ENCODE results near the gene NDUFA12.

Gene NDUFA12

DNA sequence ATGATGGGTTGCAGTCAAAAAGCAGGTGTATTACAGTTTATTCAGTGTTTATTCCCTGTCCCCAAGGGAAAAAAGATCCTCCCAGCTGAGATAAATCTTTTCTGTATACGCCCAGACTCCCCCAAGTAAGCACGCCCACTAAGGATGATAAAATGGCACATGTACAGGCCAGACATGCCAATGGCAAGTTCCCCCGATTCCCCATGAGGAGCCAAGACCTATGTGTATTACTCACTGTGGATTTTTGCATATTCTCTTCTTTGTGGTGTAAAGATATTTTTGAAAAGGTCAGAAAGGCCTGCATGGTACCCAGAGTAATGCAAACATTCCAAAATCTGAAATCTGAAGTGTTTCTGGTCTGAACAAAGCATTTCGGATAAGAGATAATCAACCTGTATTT, 47.7 kb upstream of the NDUFA12 start:
- no peaks in the 10 kb centered on the region for H3K4me1 ChIP-seq (ENCODE audit: control insufficient read depth, insufficient read depth, low read length)
- H3K36me3 ChIP-seq (ENCODE audit: control insufficient read depth in 2 of 2, insufficient read depth in 1 of 2, low read length in 2 of 2), result peaks cover 70 to 82% of the 10 kb centered on the region in 2 experiments
- TF ChIP-seq ZNF311 (tag by site-specific recombination; IDR thresholded peaks at IDR 0.05; ENCODE audit: borderline replicate concordance) (no peak), ZNF266 (tag by site-specific recombination; IDR thresholded peaks at IDR 0.05; ENCODE audit: low read depth) (no peak), ZNF175 (tag by site-specific recombination; IDR thresholded peaks at IDR 0.05) (no peak), ZNF621 (tag by site-specific recombination; IDR thresholded peaks at IDR 0.05) (no peak), KLF9 (tag by site-specific recombination; IDR thresholded peaks at IDR 0.05; ENCODE audit: low read depth) (no peak), ZNF404 (tag by site-specific recombination; IDR thresholded peaks at IDR 0.05) (no peak), IKZF3 (tag by site-specific recombination; IDR thresholded peaks at IDR 0.05) (no peak), ZNF670 (tag by site-specific recombination; IDR thresholded peaks at IDR 0.05; ENCODE audit: low read depth) (no peak), ZBTB21 (tag by site-specific recombination; IDR thresholded peaks at IDR 0.05) (no peak), ZFP37 (tag by site-specific recombination; IDR thresholded peaks at IDR 0.05) (no peak)
- TF ChIP-seq, protein P1, sequence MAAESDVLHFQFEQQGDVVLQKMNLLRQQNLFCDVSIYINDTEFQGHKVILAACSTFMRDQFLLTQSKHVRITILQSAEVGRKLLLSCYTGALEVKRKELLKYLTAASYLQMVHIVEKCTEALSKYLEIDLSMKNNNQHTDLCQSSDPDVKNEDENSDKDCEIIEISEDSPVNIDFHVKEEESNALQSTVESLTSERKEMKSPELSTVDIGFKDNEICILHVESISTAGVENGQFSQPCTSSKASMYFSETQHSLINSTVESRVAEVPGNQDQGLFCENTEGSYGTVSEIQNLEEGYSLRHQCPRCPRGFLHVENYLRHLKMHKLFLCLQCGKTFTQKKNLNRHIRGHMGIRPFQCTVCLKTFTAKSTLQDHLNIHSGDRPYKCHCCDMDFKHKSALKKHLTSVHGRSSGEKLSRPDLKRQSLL (tag by site-specific recombination; IDR thresholded peaks at IDR 0.05), result no peak
- TF ChIP-seq, protein P2, sequence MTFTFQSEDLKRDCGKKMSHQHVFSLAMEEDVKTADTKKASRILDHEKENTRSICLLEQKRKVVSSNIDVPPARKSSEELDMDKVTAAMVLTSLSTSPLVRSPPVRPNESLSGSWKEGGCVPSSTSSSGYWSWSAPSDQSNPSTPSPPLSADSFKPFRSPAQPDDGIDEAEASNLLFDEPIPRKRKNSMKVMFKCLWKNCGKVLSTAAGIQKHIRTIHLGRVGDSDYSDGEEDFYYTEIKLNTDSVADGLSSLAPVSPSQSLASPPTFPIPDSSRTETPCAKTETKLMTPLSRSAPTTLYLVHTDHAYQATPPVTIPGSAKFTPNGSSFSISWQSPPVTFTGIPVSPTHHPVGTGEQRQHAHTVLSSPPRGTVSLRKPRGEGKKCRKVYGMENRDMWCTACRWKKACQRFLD (tag by site-specific recombination; IDR thresholded peaks at IDR 0.05), result no peak
- TF ChIP-seq, protein P3, sequence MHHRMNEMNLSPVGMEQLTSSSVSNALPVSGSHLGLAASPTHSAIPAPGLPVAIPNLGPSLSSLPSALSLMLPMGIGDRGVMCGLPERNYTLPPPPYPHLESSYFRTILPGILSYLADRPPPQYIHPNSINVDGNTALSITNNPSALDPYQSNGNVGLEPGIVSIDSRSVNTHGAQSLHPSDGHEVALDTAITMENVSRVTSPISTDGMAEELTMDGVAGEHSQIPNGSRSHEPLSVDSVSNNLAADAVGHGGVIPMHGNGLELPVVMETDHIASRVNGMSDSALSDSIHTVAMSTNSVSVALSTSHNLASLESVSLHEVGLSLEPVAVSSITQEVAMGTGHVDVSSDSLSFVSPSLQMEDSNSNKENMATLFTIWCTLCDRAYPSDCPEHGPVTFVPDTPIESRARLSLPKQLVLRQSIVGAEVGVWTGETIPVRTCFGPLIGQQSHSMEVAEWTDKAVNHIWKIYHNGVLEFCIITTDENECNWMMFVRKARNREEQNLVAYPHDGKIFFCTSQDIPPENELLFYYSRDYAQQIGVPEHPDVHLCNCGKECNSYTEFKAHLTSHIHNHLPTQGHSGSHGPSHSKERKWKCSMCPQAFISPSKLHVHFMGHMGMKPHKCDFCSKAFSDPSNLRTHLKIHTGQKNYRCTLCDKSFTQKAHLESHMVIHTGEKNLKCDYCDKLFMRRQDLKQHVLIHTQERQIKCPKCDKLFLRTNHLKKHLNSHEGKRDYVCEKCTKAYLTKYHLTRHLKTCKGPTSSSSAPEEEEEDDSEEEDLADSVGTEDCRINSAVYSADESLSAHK (tag by site-specific recombination; IDR thresholded peaks at IDR 0.05), result no peak
- TF ChIP-seq, protein P4, sequence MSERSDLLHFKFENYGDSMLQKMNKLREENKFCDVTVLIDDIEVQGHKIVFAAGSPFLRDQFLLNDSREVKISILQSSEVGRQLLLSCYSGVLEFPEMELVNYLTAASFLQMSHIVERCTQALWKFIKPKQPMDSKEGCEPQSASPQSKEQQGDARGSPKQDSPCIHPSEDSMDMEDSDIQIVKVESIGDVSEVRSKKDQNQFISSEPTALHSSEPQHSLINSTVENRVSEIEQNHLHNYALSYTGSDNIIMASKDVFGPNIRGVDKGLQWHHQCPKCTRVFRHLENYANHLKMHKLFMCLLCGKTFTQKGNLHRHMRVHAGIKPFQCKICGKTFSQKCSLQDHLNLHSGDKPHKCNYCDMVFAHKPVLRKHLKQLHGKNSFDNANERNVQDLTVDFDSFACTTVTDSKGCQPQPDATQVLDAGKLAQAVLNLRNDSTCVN (tag by site-specific recombination; optimal IDR thresholded peaks at IDR 0.05), result no peak
- TF ChIP-seq, protein P5, sequence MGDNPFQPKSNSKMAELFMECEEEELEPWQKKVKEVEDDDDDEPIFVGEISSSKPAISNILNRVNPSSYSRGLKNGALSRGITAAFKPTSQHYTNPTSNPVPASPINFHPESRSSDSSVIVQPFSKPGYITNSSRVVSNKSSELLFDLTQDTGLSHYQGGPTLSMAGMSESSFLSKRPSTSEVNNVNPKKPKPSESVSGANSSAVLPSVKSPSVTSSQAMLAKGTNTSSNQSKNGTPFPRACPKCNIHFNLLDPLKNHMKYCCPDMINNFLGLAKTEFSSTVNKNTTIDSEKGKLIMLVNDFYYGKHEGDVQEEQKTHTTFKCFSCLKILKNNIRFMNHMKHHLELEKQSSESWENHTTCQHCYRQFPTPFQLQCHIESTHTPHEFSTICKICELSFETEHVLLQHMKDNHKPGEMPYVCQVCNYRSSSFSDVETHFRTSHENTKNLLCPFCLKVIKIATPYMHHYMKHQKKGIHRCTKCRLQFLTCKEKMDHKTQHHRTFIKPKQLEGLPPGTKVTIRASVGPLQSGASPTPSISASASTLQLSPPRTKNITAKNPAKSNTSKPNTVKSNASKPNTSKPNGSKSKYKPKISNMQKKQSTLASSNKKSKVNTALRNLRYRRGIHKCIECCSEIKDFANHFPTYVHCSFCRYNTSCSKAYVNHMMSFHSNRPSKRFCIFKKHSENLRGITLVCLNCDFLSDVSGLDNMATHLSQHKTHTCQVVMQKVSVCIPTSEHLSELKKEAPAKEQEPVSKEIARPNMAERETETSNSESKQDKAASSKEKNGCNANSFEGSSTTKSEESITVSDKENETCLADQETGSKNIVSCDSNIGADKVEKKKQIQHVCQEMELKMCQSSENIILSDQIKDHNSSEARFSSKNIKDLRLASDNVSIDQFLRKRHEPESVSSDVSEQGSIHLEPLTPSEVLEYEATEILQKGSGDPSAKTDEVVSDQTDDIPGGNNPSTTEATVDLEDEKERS (tag by site-specific recombination; IDR thresholded peaks at IDR 0.05), result no peak
- ChIA-PET POLR2A (no interaction called here), CTCF (no interaction called here)
- H3K27ac ChIP-seq (ENCODE audit: extremely low read depth, low read depth, low read length), result no peak overlapping the region
- no peak overlapping the region for H3K4me3 ChIP-seq (ENCODE audit: low read depth, low read length)
- no peaks in the 10 kb centered on the region for H3K9me3 ChIP-seq (ENCODE audit: control insufficient read depth, insufficient read depth, low read depth, low read length)

DNA sequence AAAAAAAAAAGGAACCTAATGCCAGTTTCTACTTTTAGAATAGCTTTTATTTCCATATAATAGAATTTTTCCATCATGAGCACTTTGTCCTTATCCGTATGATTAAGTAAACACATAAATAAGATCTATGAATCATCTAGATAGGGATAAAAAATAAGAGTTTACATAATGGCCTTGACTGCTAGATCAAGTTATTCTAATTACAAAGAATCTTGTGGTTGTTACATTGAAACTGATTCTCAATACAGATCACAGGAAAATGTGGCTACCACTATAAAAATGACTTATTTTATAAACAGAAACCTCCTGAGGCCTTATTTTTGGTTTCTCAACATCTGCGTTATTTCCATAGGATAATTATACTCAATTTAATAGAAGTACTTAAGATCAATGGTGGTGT, 34.4 kb upstream of the NDUFA12 start:
- Histone ChIP-seq H3K9me3 (ENCODE audit: control insufficient read depth, insufficient read depth, low read depth, low read length) (no peaks in the 10 kb centered on the region), H3K27ac (ENCODE audit: extremely low read depth, low read depth, low read length) (no peak overlapping the region), H3K4me1 (ENCODE audit: control insufficient read depth, insufficient read depth, low read length) (no peaks in the 10 kb centered on the region), H3K4me3 (ENCODE audit: low read depth, low read length) (no peak overlapping the region), H3K36me3 (ENCODE audit: control insufficient read depth in 2 of 2, insufficient read depth in 1 of 2, low read length in 2 of 2) (peaks cover 31 to 45% of the 10 kb centered on the region in 2 experiments)
- ChIA-PET POLR2A (no interaction called here), CTCF (no interaction called here)
- TF ChIP-seq ZNF23 (tag by site-specific recombination; IDR thresholded peaks at IDR 0.05; ENCODE audit: borderline replicate concordance), result no peak
